Tibial nerve (tissue), 4 donors: Measurements from ENCODE around the gene KCNJ6. TPM values are rescaled to one million over a fixed set of nuclear protein-coding genes. Genes with fewer than 3 reads are reported as not detected.
"Not testable (repeated sequence)": the region's sequence is repeated elsewhere in the genome, so short reads cannot be mapped to it uniquely, and the experiment has no call there.

ENCODE experiments used
- DNase-seq, 2 donors: peaks; one replicate each; pipeline ENCODE4 v3.0.0-alpha.2; 2019; ENCODE audit warnings: low spot score in 2 of 2
- H3K27ac ChIP-seq, 4 donors: fragments of 200-600 bp; sonication (generic) in 3 of 4; one replicate each; pipeline ENCODE4 v1.5.1; 2017 to 2019; ENCODE audit warnings: mild to moderate bottlenecking in 1 of 4
- H3K27me3 ChIP-seq, 2 donors: fragments of 200-600 bp; sonication (generic) in 1 of 2; one replicate each; pipeline versions ENCODE4 v1.5.1 to v1.6.0; 2017 to 2019
- H3K36me3 ChIP-seq, 3 donors: fragments of 200-600 bp; sonication (generic); one replicate each; pipeline ENCODE4 v1.5.1; 2018 to 2019
- H3K4me1 ChIP-seq, 4 donors: fragments of 200-600 bp; sonication (generic) in 3 of 4; one replicate each; pipeline ENCODE4 v1.5.1; 2017 to 2019
- H3K4me3 ChIP-seq, 4 donors: fragments of 200-600 bp; sonication (generic) in 3 of 4; one replicate each; pipeline ENCODE4 v1.5.1; 2017 to 2019; ENCODE audit warnings: mild to moderate bottlenecking in 1 of 4, moderate library complexity in 1 of 4
- H3K9me3 ChIP-seq, 4 donors: fragments of 200-600 bp; sonication (generic) in 3 of 4; one replicate each; pipeline ENCODE4 v1.5.1; 2017 to 2019
- EP300 ChIP-seq, 2 donors: sonication (generic); formaldehyde crosslinking; IDR thresholded peaks; one replicate each; pipeline ENCODE4 v1.6.1; 2017; ENCODE audit warnings: antibody characterized with exemption in 2 of 2, mild to moderate bottlenecking in 1 of 2
- POLR2A ChIP-seq, 2 donors: fragments of 450-650 bp; IDR thresholded peaks; one replicate each; pipeline ENCODE4 v1.6.1; 2017; ENCODE audit warnings: antibody characterized with exemption in 2 of 2, mild to moderate bottlenecking in 2 of 2, moderate library complexity in 2 of 2
- WGBS, 2 donors: methylation state at CpG; one replicate each; pipeline ENCODE4 v1.1.5; 2018; 5-methylcytosine and 5-hydroxymethylcytosine counted together
- total RNA-seq, 4 donors: library from RNA; depleted of rRNA; stranded (reverse); fragments of >200 nt; gene quantifications; one replicate each; pipeline ENCODE4 v1.1.0, GENCODE V29; 2016
- TF ChIP-seq, protein P1 (sequence below), 5 experiments: fragments of 200-600 bp in 3 of 5; fragments of 450-650 bp in 2 of 5; sonication (generic) in 3 of 5; IDR thresholded peaks; one replicate each; pipeline ENCODE4 v1.5.1; 2016 to 2019; ENCODE audit warnings: antibody characterized with exemption in 5 of 5, mild to moderate bottlenecking in 3 of 5, moderate library complexity in 2 of 5

The KCNJ6 gene
- total RNA-seq, 4 donors from 2014 or later, result not detected

DNA sequence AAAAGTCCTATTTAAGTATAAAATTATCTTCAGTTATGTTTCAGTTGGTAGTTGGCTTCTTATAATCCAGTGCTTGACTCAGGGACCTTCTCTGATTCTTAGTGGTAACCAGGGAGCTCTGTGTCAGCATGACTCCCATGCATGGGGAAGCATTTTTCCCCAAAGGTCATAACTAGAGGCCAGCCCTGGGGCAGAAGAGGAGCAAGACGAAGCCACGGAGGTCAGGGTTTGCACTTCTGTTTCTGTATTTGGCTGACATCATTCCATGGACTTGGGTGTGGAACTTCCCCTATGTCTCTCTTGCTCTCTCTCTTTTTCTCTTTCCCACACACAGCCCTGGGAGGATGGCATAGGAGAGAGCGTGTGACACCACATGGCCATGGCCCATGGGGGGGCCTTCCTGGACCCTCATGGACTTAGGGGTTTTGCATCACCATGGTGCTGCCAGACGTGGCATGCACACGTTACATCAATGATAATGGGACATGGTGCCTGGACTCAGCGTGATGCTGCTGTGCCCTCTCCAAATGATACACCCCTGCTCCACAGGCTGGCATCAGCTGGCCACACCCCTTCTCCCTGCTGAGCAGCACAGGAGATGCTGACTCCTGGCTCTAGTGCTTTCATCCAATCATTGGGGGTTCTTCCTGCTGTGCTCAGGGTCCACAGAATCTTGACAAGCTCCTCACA is 260.5 kb downstream of the KCNJ6 start:
- Histone ChIP-seq H3K36me3 (no peaks in the 10 kb centered on the region), H3K4me1 (peaks cover 0 to 23% (median 4%) of the 10 kb centered on the region in 4 donors), H3K27ac (no peak overlapping the region), H3K4me3 (no peak overlapping the region), H3K27me3 (peaks cover 0 to 4% of the 10 kb centered on the region in 2 donors), H3K9me3 (no peaks in the 10 kb centered on the region)
- WGBS, 2 donors, result 70 to 84% methylated on average over 6 of the region's 6 CpGs
- TF ChIP-seq, protein P1, sequence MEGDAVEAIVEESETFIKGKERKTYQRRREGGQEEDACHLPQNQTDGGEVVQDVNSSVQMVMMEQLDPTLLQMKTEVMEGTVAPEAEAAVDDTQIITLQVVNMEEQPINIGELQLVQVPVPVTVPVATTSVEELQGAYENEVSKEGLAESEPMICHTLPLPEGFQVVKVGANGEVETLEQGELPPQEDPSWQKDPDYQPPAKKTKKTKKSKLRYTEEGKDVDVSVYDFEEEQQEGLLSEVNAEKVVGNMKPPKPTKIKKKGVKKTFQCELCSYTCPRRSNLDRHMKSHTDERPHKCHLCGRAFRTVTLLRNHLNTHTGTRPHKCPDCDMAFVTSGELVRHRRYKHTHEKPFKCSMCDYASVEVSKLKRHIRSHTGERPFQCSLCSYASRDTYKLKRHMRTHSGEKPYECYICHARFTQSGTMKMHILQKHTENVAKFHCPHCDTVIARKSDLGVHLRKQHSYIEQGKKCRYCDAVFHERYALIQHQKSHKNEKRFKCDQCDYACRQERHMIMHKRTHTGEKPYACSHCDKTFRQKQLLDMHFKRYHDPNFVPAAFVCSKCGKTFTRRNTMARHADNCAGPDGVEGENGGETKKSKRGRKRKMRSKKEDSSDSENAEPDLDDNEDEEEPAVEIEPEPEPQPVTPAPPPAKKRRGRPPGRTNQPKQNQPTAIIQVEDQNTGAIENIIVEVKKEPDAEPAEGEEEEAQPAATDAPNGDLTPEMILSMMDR (IDR thresholded peaks at IDR 0.05), result no peak
- TF ChIP-seq POLR2A (IDR thresholded peaks at IDR 0.05) (no peak), EP300 (IDR thresholded peaks at IDR 0.05) (no peak)
- DNase-seq, result no peak

DNA sequence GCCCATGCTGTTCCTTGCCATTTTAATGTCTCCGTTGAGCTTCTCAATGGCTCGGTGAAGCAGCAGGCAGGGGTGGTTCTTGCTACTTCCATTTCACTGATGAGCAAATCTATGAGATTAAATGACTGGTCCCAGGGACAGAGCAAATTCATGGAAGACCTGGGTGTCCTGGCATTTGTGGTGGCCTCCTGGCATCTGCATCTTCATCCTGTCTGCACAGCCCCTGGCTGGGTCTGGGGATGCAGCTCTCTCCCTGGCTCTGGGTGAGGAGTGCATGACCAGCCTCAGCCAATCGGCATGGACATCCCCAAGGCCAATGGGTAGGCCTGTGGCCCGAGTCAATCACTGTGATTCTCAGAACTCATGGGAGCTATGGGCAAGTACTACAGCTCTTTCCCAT is 261.7 kb downstream of the KCNJ6 start:
- H3K4me3 ChIP-seq, result no peak overlapping the region
- WGBS, 2 donors, result 94 to 97% methylated on average over 4 of the region's 4 CpGs
- peaks cover 0 to 23% (median 4%) of the 10 kb centered on the region in 4 donors for H3K4me1 ChIP-seq
- no peaks in the 10 kb centered on the region for H3K36me3 ChIP-seq
- H3K9me3 ChIP-seq, result no peaks in the 10 kb centered on the region
- no peak for DNase-seq
- H3K27ac ChIP-seq, result no peak overlapping the region
- H3K27me3 ChIP-seq, result peaks cover 0 to 4% of the 10 kb centered on the region in 2 donors
- TF ChIP-seq POLR2A (IDR thresholded peaks at IDR 0.05), result no peak
- TF ChIP-seq, protein P1 (IDR thresholded peaks at IDR 0.05), result no peak
- TF ChIP-seq EP300 (IDR thresholded peaks at IDR 0.05), result no peak

- Histone ChIP-seq H3K4me1 (peaks cover 0 to 9% (median 4%) of the 10 kb centered on the region in 4 donors), H3K27ac (no peak overlapping the region), H3K4me3 (no peak overlapping the region), H3K36me3 (no peaks in the 10 kb centered on the region), H3K9me3 (no peaks in the 10 kb centered on the region), H3K27me3 (peaks cover 0 to 4% of the 10 kb centered on the region in 2 donors)
- WGBS, 2 donors, result 63 to 70% methylated on average over 4 of the region's 4 CpGs
- DNase-seq, result no peak
- TF ChIP-seq, protein P1 (IDR thresholded peaks at IDR 0.05), result no peak
- TF ChIP-seq POLR2A (IDR thresholded peaks at IDR 0.05) (no peak), EP300 (IDR thresholded peaks at IDR 0.05) (no peak)
Measured at GRCh38 chr21:37653201-37653600, 263.1 kb downstream of the KCNJ6 start.

- Histone ChIP-seq H3K4me3 (no peak overlapping the region), H3K4me1 (no peaks in the 10 kb centered on the region), H3K9me3 (peaks cover 0 to 4% (median 0%) of the 10 kb centered on the region in 4 donors), H3K27ac (no peak overlapping the region), H3K36me3 (no peaks in the 10 kb centered on the region), H3K27me3 (peaks cover 0 to 3% of the 10 kb centered on the region in 2 donors)
- WGBS, 2 donors, result 78 to 87% methylated on average over 4 of the region's 4 CpGs
- DNase-seq, result no peak
- TF ChIP-seq, protein P1 (IDR thresholded peaks at IDR 0.05), result no peak
- TF ChIP-seq POLR2A (IDR thresholded peaks at IDR 0.05) (no peak), EP300 (IDR thresholded peaks at IDR 0.05) (no peak)
Measured at GRCh38 chr21:37647781-37648180, 268.5 kb downstream of the KCNJ6 start.

DNA sequence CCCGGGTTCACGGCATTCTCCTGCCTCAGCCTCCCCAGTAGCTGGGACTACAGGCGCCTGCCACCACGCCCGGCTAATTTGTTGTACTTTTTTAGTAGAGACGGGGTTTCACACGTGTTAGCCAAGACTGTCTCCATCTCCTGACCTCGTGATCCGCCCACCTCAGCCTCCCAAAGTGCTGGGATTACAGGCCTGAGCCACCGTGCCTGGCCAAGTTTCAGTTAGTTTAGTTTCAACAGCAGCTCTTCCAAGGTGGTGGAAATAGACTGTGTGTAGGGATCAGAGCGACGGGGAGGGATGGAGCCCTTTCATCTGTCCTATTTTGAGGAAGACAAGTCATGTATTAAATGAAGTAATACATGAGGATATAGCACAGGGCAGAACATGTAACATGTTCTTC is 269.5 kb downstream of the KCNJ6 start:
- 83 to 88% methylated on average over 12 of the region's 12 CpGs for WGBS, 2 donors
- H3K27me3 ChIP-seq, H3K4me3 ChIP-seq, DNase-seq, H3K9me3 ChIP-seq, H3K27ac ChIP-seq, H3K36me3 ChIP-seq, H3K4me1 ChIP-seq: not testable (repeated sequence)
